H1 (cell line): Measurements from ENCODE around the gene PPP1R7. TPM values are rescaled to one million over a fixed set of nuclear protein-coding genes. Genes with fewer than 3 reads are reported as not detected.

ENCODE experiments used
- ASH2L ChIP-seq: fragments of 200-600, 300-600 bp; sonication (generic); IDR thresholded peaks from one replicate; pipeline ENCODE4 v1.7.1; 2017; ENCODE audit warnings: low read length
- ATF2 ChIP-seq: IDR thresholded peaks from 2 replicates; pipeline ENCODE4 v1.6.1; 2012; ENCODE audit warnings: low read length, inconsistent platforms
- CHD2 ChIP-seq: IDR thresholded peaks from 2 replicates; pipeline ENCODE4 v1.6.1; 2012; ENCODE audit warnings: low read length, improper control_type of control experiment
- CTBP2 ChIP-seq: IDR thresholded peaks from 2 replicates; pipeline ENCODE4 v1.7.0; 2011; ENCODE audit warnings: borderline replicate concordance, mild to moderate bottlenecking, moderate library complexity, mixed read lengths, low read length; ENCODE audit not compliant: insufficient read depth, insufficient read length
- E2F6 ChIP-seq: IDR thresholded peaks from 2 replicates; pipeline ENCODE4 v1.6.1; 2012; ENCODE audit warnings: inconsistent platforms
- GTF2F1 ChIP-seq: IDR thresholded peaks from 2 replicates; pipeline ENCODE4 v1.6.1; 2012; ENCODE audit warnings: low read depth, low read length, improper control_type of control experiment, borderline replicate concordance
- HDAC6 ChIP-seq: IDR thresholded peaks from one replicate; pipeline ENCODE4 v1.7.1; 2012; ENCODE audit warnings: low read depth, mild to moderate bottlenecking, inconsistent platforms, low read length, moderate library complexity
- JUN ChIP-seq: IDR thresholded peaks from 2 replicates; pipeline ENCODE4 v1.6.1; 2011; ENCODE audit warnings: low read depth, mild to moderate bottlenecking, improper control_type of control experiment, low read length
- JUND ChIP-seq: IDR thresholded peaks from 2 replicates; pipeline ENCODE4 v1.6.1; 2011; ENCODE audit warnings: mild to moderate bottlenecking, improper control_type of control experiment, low read length
- KDM4A ChIP-seq: IDR thresholded peaks from one replicate; pipeline ENCODE4 v1.7.1; 2012; ENCODE audit warnings: low read depth, mild to moderate bottlenecking, moderate library complexity, low read length, inconsistent platforms; ENCODE audit not compliant: severe bottlenecking
- MAX ChIP-seq: IDR thresholded peaks from 2 replicates; pipeline ENCODE4 v1.6.1; 2012; ENCODE audit warnings: inconsistent platforms
- NRF1 ChIP-seq: IDR thresholded peaks from 2 replicates; pipeline ENCODE4 v1.6.1; 2011; ENCODE audit warnings: mild to moderate bottlenecking, low read depth, low read length, improper control_type of control experiment
- PHF8 ChIP-seq: fragments of 200-600 bp; sonication (generic); conservative IDR thresholded peaks from 2 replicates; pipeline ENCODE4 v1.7.1; 2012; ENCODE audit warnings: low read depth, mild to moderate bottlenecking, inconsistent platforms, low read length, moderate library complexity
- POLR2A ChIP-seq, 2 experiments: IDR thresholded peaks; 1 replicate in 1 of 2; 2 replicates in 1 of 2; pipeline ENCODE4 v1.6.1; 2011; ENCODE audit warnings: low read depth in 2 of 2, low read length in 2 of 2, mild to moderate bottlenecking in 2 of 2; ENCODE audit errors: control extremely low read depth in 1 of 2
- RXRA ChIP-seq: IDR thresholded peaks from 2 replicates; pipeline ENCODE4 v1.6.1; 2011; ENCODE audit warnings: low read depth, mild to moderate bottlenecking, low read length, moderate library complexity; ENCODE audit not compliant: insufficient read depth
- SIN3A ChIP-seq, 2 experiments: IDR thresholded peaks in 1 of 2; conservative IDR thresholded peaks in 1 of 2; 2 replicates each; pipeline ENCODE4 v1.6.1; 2011 to 2012; ENCODE audit warnings: low read length in 2 of 2, improper control_type of control experiment in 1 of 2, low read depth in 1 of 2, mild to moderate bottlenecking in 1 of 2
- SIRT6 ChIP-seq: IDR thresholded peaks from one replicate; pipeline ENCODE4 v1.7.1; 2012; ENCODE audit warnings: low read length, inconsistent platforms
- SP4 ChIP-seq: IDR thresholded peaks from 2 replicates; pipeline ENCODE4 v1.6.1; 2012; ENCODE audit warnings: low read length, inconsistent platforms
- TAF1 ChIP-seq: IDR thresholded peaks from 2 replicates; pipeline ENCODE4 v1.6.1; 2011; ENCODE audit warnings: mild to moderate bottlenecking, low read depth, low read length
- TBP ChIP-seq: IDR thresholded peaks from 2 replicates; pipeline ENCODE4 v1.6.1; 2011; ENCODE audit warnings: low read depth, low read length, improper control_type of control experiment
- ZNF274 ChIP-seq: IDR thresholded peaks from 2 replicates; pipeline ENCODE4 v1.7.0; 2012; ENCODE audit warnings: low read length, borderline replicate concordance; ENCODE audit errors: extremely low read depth
- polyA plus RNA-seq, 7 experiments: library from polyadenylated mRNA; depleted of rRNA in 3 of 7; stranded (reverse) in 5 of 7; unstranded in 2 of 7; fragments of >200 nt in 5 of 7; fragments of 200-250 nt in 2 of 7; gene quantifications; 1 replicate in 5 of 7; 2 replicates in 1 of 7; 4 replicates in 1 of 7; pipeline versions ENCODE4 v1.2.1 to v1.2.3, GENCODE V29; 2011 to 2013; ENCODE audit warnings: missing spikeins in 2 of 7, mixed read lengths in 2 of 7
- total RNA-seq: library from RNA; stranded (reverse); fragmentation: NEBNext Ultra II Directional; extraction: Animal tissue kit (Norgen Biotek cat#: 25700); gene quantifications from 2 replicates; pipeline ENCODE4 v1.2.1, GENCODE V29; 2021
- TF ChIP-seq, protein P1 (sequence below): IDR thresholded peaks from 2 replicates; pipeline ENCODE4 v1.6.1; 2011; ENCODE audit warnings: low read depth, mild to moderate bottlenecking, low read length; ENCODE audit not compliant: insufficient read depth

PPP1R7 gene
- total and polyA plus RNA-seq, 2 of the 8 experiments (the other 6 are each of a cell fraction or from before 2014, with no cell fraction given) = 22.2 to 64.0 TPM

DNA sequence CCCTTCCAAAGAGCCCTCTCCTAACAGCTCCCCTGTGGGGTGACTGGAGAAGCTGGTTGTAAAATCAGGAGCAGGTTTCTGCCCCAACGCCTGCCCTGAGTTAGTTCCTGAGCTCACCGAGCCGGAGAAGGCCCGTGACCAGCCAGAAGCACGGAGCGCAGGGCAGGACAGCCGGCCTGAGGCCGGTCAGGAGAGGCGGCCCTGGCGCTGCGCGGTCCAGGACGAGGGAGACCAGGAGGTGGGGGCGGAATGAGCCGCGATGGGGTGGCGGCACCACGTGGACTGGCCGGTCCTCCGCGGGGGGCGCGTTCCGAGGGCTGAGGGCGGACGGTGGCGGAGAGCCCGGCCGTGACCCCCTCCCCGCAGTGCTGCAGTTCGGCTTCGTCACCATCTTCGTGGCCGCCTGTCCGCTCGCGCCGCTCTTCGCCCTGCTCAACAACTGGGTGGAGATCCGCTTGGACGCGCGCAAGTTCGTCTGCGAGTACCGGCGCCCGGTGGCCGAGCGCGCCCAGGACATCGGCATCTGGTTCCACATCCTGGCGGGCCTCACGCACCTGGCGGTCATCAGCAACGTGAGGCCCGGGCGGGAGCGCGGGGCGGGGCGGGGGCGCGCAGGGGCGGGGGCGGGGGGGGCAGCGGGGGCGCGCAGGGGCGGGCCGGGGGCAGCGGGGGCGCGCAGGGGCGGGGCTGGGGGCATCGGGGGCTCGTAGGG lies 67.2 kb downstream of the PPP1R7 start (continued):
- TF ChIP-seq GTF2F1 (no peak), TBP (no peak), MAX (peak; percentile 94), SIRT6 (no peak), KDM4A (peak; percentile 42), CTBP2 (no peak), NRF1 (no peak), ASH2L (peak; percentile 55), HDAC6 (no peak), E2F6 (peak; percentile 75), POLR2A (IDR thresholded peaks at IDR 0.05; ENCODE audit: control extremely low read depth in 1 of 2, low read depth in 2 of 2, low read length in 2 of 2) (peak in 1 of 2 experiments; percentile 55; a peak in 1 of 3 replicates), JUN (no peak), CHD2 (no peak), ZNF274 (no peak), SP4 (no peak), TAF1 (peak; percentile 47; the same call in 1 of the 2 replicates), PHF8 (peak; percentile 31), SIN3A (conservative IDR thresholded peaks at IDR 0.05 in 1 of 2, IDR thresholded peaks at IDR 0.05 in 1 of 2; ENCODE audit: low read depth in 1 of 2, low read length in 2 of 2) (no peak), JUND (no peak), ATF2 (no peak), RXRA (no peak)
- TF ChIP-seq, protein P1, sequence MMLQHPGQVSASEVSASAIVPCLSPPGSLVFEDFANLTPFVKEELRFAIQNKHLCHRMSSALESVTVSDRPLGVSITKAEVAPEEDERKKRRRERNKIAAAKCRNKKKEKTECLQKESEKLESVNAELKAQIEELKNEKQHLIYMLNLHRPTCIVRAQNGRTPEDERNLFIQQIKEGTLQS = no peak
